Activated CD4-positive, CD25-positive, alpha-beta regulatory T cell (primary cell): Measurements from ENCODE around the gene VDAC2.
"Not testable (repeated sequence)": the region's sequence is repeated elsewhere in the genome, so short reads cannot be mapped to it uniquely, and the experiment has no call there.

ENCODE experiments used
- DNase-seq, 4 experiments: peaks; one replicate each; lab custom pipeline; 2025; lab: John Stamatoyannopoulos, UW

Gene VDAC2, protein sequence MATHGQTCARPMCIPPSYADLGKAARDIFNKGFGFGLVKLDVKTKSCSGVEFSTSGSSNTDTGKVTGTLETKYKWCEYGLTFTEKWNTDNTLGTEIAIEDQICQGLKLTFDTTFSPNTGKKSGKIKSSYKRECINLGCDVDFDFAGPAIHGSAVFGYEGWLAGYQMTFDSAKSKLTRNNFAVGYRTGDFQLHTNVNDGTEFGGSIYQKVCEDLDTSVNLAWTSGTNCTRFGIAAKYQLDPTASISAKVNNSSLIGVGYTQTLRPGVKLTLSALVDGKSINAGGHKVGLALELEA

DNA sequence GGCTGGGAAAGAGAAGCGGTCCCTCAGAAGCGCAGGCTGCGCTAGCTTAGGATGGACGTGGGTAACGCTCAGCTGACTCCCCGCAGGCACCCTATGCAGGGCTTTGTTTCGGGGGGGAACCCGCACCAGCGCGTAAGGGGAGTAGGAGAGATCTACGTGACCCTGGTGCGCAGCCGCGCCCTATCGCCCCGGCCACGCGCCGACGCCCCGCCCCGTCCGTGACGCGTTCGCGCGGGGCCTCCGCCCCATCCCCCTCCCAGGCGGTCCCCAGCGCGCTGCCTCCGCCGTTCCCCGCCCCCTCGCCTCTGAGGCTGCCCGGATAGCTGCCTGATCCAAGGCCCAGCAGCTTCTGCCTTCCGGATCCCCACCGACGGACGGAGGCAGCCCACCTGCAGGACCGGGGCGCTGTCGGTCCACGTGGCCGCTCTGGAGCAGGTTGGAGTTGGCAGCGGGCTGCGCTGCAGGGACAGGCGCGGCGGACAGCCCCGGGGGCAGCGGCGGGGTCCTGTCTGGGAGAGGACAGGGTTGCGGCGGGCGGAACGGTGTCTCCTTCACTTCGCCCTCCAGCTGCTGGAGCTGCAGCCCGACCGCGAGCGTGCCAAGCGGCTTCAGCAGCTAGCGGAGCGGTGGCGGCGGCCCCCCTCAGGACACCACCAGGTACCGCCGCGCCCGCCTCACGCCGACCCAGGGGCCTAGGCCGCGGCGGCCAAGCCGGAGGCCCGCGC, at the start of gene VDAC2:
Gene VDAC2, plus strand, starts transcription at position 515 of the 725 bp plus-strand sequence. CDS start 363 bp downstream, outside the sequence.
- peak; percentile 89 to 94 (median 90) for DNase-seq

GRCh38 chr10:75165684-75166622, 44.6 kb upstream of the VDAC2 start:
- DNase-seq, result no peak

GRCh38 chr10:75166623-75166972, 44.0 kb upstream of the VDAC2 start:
- no peak for DNase-seq

DNA sequence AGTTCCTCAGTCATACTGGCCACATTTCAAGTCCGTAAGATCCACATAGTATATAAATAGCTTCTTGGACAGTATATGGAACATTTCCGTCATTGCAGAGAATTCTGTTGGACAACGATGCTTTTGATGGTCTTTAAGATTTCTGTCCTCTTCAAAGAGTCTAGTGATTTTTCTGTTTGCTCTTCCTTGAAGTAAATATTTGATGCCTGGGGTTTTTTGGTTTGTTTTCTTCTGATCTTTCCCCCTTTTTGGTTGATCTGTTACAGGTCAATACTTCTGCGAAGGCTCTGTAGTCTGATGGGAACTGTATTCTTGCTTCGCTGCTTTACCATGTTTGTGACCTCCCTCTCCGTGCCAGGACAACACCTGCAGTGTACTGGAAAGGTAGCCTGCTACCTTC, 42.3 kb upstream of the VDAC2 start:
- no peak for DNase-seq

- no peak for DNase-seq
Measured at GRCh38 chr10:75170215-75170614, 40.4 kb upstream of the VDAC2 start.

GRCh38 chr10:75175046-75175445, 35.5 kb upstream of the VDAC2 start:
- no peak for DNase-seq

- DNase-seq, result no peak
Measured at GRCh38 chr10:75176046-75176445, 34.5 kb upstream of the VDAC2 start.

DNA sequence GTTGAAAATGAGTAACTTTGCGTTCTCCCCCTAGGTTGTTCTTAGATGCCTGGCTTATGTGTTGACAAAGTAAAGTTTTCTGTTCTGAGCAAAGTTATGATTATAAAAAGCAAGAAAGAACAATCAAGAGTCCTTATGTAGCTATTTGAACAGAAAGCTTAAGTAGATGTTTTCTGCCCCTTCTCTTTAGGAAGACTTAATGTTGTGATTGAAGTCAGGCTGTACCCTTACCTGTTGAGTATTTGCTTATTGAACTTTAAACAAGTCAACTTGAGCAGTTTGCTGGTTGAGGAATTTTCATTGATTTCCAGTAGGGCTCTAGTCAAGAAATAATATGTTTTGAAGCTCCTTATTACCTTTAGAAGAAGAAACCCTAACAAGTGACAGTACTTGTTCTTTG, 33.9 kb upstream of the VDAC2 start:
- DNase-seq, result no peak

GRCh38 chr10:75179657-75180177, 30.9 kb upstream of the VDAC2 start:
- DNase-seq, result no peak

DNA sequence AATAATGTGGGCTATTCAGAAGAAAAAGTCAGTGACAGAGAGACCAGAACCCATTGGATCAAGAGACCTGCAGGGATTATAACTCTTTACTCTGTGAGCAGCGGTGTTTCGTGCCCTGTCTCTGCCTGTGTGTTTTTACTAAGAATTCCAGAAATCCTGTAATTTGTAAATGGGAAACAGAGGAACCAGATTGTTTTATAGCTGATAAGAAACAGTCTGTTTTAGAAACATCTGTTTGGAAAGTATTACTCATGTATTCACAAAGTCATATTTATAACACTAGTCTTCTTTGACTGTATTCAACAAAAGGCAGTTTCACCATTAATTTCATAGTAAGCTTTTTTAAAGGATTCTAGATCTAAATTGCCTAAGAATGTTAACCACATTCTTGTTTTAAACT, 30.0 kb upstream of the VDAC2 start:
- no peak for DNase-seq

- DNase-seq, result no peak
Measured at GRCh38 chr10:75181073-75181472, 29.5 kb upstream of the VDAC2 start.

GRCh38 chr10:75186310-75186709, 24.3 kb upstream of the VDAC2 start:
- no peak for DNase-seq

DNA sequence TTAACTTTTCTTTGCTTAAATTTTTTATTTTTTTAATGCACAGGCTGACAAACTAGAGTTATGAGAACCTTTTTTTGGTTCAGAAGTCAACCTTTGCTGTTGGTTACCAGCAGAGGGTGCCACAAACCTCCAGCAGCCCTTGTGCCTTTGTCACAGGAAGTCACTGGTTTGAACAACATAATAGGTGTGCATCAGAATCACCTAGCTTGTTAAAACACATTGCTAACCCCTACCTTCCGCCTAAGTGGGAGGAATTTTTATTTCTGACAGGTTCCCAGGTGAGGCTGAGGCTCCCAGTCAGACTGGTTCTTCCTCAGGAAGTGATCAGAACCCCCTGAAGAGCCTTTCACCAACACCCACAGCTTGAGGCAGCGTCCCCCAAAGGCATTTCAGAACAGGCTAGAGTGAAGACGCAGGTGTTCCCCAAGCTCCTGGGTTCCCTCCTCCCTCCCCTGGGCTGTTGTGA, 22.6 kb upstream of the VDAC2 start:
- peak in 3 of 4 experiments; percentile 21 to 48 (median 46) for DNase-seq

DNA sequence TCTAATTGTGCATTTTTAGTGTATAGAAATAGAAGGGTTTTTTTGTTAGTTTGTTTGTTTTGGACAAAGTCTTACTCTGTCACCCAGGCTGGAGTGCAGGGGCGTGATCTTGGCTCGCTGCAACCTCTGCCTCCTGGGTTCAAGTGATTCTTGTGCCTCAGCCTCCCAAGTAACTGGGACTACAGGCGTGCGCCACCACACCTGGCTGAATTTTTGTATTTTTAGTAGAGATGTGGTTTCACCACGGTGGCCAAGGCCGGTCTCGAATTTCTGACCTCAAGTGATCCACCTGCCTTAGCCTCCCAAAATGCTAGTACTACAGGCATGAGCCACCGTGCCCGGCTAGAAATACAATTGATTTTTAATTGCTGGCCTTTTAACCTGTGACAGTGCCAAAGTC, 22.1 kb upstream of the VDAC2 start:
- not testable (repeated sequence) for DNase-seq

DNA sequence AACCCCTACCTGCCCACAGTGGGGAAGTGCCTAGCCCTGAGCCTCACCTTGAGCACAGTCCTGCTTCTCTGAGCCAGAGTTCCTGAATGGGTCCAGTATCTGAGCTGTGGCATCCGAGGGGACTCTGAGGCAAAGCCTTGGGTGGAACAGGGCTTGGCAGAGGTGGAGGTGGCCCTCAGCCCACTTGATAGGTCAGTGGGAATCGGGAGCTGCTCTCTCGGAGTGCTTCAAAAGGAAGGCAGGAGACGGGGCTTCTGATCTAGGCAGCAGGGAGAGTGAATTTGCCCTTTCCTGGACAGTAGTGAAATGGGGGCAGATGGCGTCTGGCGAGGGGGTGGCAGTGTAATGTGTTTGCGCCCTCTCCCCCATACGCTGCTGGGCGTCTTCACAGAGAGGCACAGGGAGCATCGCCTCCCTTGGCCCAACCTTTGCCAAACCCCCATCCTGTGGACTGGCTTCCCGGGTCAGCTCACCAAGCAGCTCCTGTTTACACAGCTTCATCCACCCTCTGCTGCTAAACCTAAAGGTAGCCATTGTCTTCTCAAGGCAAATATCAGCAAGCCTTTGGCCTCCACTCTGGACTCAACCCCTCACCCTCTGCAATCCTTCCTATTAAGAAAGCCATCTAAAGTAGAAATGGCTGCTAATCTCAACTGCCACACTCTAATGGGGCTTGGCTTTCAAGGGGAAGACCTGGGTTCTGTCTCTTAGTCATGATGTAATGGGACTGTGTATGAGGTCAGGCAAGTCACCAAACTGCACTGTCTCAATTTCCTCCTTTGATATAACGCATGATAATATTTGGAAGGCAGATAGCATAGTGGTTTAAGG, 21.1 kb upstream of the VDAC2 start:
- no peak for DNase-seq

GRCh38 chr10:75191821-75192568, 18.6 kb upstream of the VDAC2 start:
- DNase-seq, result no peak

GRCh38 chr10:75194625-75195024, 16.0 kb upstream of the VDAC2 start:
- not testable (repeated sequence) for DNase-seq

- no peak for DNase-seq
Measured at GRCh38 chr10:75195035-75195763, 15.4 kb upstream of the VDAC2 start.

GRCh38 chr10:75197066-75197465, 13.5 kb upstream of the VDAC2 start:
- DNase-seq, result no peak

- DNase-seq, result no peak
Measured at GRCh38 chr10:75197906-75198305, 12.7 kb upstream of the VDAC2 start.
